SIG-M5 treated with dmso at 0.1 percent for 504 hours (cell line): ENCODE results near the gene GGNBP2.
"Not testable (repeated sequence)": the region's sequence is repeated elsewhere in the genome, so short reads cannot be mapped to it uniquely, and the experiment has no call there.

Experiments used
- DNase-seq: peaks from one replicate; lab custom pipeline; 2025; ENCODE audit not compliant: unreplicated experiment; lab: John Stamatoyannopoulos, UW

Gene GGNBP2

GRCh38 chr17:36600465-36600864 is 55.7 kb downstream of the GGNBP2 start:
- DNase-seq, result no peak

GRCh38 chr17:36600936-36601302 is 56.2 kb downstream of the GGNBP2 start:
- DNase-seq, result no peak

- DNase-seq, result peak; percentile 83
Measured at GRCh38 chr17:36601303-36602029, 56.7 kb downstream of the GGNBP2 start, which contains the start of gene MRM1. Gene MRM1, plus strand, starts transcription at chr17:36601583. Its CDS starts 228 bp downstream, at chr17:36601811.

- DNase-seq, result no peak
Measured at GRCh38 chr17:36602030-36602748, 57.5 kb downstream of the GGNBP2 start.

- DNase-seq, result peak; percentile 77
Measured at GRCh38 chr17:36602924-36603384, 58.2 kb downstream of the GGNBP2 start.

GRCh38 chr17:36605028-36605427 is 60.3 kb downstream of the GGNBP2 start:
- DNase-seq, result not testable (repeated sequence)

GRCh38 chr17:36608280-36608679 is 63.6 kb downstream of the GGNBP2 start:
- no peak for DNase-seq

- DNase-seq, result no peak
Measured at GRCh38 chr17:36608794-36609497, 64.2 kb downstream of the GGNBP2 start.

GRCh38 chr17:36609498-36609862 is 64.8 kb downstream of the GGNBP2 start:
- no peak for DNase-seq

- DNase-seq, result no peak
Measured at GRCh38 chr17:36610474-36610873, 65.8 kb downstream of the GGNBP2 start.

- no peak for DNase-seq
Measured at GRCh38 chr17:36611345-36612072, 66.8 kb downstream of the GGNBP2 start.

- DNase-seq, result no peak
Measured at GRCh38 chr17:36612323-36612722, 67.6 kb downstream of the GGNBP2 start.

- DNase-seq, result no peak
Measured at GRCh38 chr17:36613155-36613554, 68.4 kb downstream of the GGNBP2 start.

- DNase-seq, result no peak
Measured at GRCh38 chr17:36614081-36614480, 69.4 kb downstream of the GGNBP2 start.

- DNase-seq, result no peak
Measured at GRCh38 chr17:36614933-36615332, 70.2 kb downstream of the GGNBP2 start.

GRCh38 chr17:36616061-36617029 is 71.6 kb downstream of the GGNBP2 start:
- DNase-seq, result no peak

- DNase-seq, result no peak
Measured at GRCh38 chr17:36617773-36618172, 73.1 kb downstream of the GGNBP2 start.

GRCh38 chr17:36623281-36623680 is 78.6 kb downstream of the GGNBP2 start:
- DNase-seq, result no peak

- DNase-seq, result no peak
Measured at GRCh38 chr17:36625188-36625587, 80.5 kb downstream of the GGNBP2 start.

GRCh38 chr17:36627101-36627500 is 82.4 kb downstream of the GGNBP2 start:
- no peak for DNase-seq
